H1 (cell line): ENCODE results near the gene GRAP. TPM values are rescaled to one million over a fixed set of nuclear protein-coding genes. Genes with fewer than 3 reads are reported as not detected.
"Not testable (repeated sequence)": the region's sequence is repeated elsewhere in the genome, so short reads cannot be mapped to it uniquely, and the experiment has no call there.

Experiments used
- CTCF ChIA-PET: fragments of 300-600 bp; sonication (Branson Sonifier 250); formaldehyde crosslinking; loops from one replicate; lab custom pipeline; 2021; ENCODE audit not compliant: partially characterized antibody; lab: Charles Lee
- POLR2A ChIA-PET: fragments of 300-600 bp; sonication (Branson Sonifier 250); formaldehyde crosslinking; loops from one replicate; lab custom pipeline; 2021; ENCODE audit warnings: inconsistent platforms; ENCODE audit not compliant: partially characterized antibody; lab: Charles Lee
- DNase-seq, 2 experiments: peaks; one replicate each; pipeline versions ENCODE4 v3.0.0 to v3.0.0-alpha.2; 2010 to 2022; ENCODE audit warnings: low spot score in 2 of 2, low read depth in 1 of 2, mixed read lengths in 1 of 2
- FAIRE-seq: peaks from 2 replicates; lab custom pipeline; 2011; peaks lifted over from hg19 to GRCh38; lab: Jason Lieb, UNC
- H2AFZ ChIP-seq: 2 replicates; pipeline ENCODE4 v1.8.1; 2012; ENCODE audit warnings: low read length, inconsistent platforms
- H2AK5ac ChIP-seq: 2 replicates; pipeline ENCODE4 v1.6.1; 2013; ENCODE audit warnings: low read depth, low read length
- H2BK120ac ChIP-seq: replicated peaks from 2 replicates; pipeline ENCODE3; 2013; ENCODE audit warnings: low read depth, low read length, inconsistent platforms
- H2BK12ac ChIP-seq: 2 replicates; pipeline ENCODE4 v1.6.1; 2013; ENCODE audit warnings: low read depth, low read length
- H2BK15ac ChIP-seq: 2 replicates; pipeline ENCODE4 v1.6.1; 2013; ENCODE audit warnings: low read length
- H2BK20ac ChIP-seq: 2 replicates; pipeline ENCODE4 v1.6.1; 2013; ENCODE audit warnings: low read length
- H2BK5ac ChIP-seq: 2 replicates; pipeline ENCODE4 v1.6.1; 2013; ENCODE audit warnings: low read depth, low read length
- H3K14ac ChIP-seq: 2 replicates; pipeline ENCODE4 v1.6.1; 2013; ENCODE audit warnings: inconsistent platforms; ENCODE audit not compliant: insufficient read length
- H3K18ac ChIP-seq: 2 replicates; pipeline ENCODE4 v1.6.1; 2013; ENCODE audit warnings: low read length; ENCODE audit errors: extremely low read depth
- H3K23ac ChIP-seq: 2 replicates; pipeline ENCODE4 v1.6.1; 2013; ENCODE audit warnings: inconsistent platforms; ENCODE audit not compliant: insufficient read length
- H3K23me2 ChIP-seq: 2 replicates; pipeline ENCODE4 v1.6.1; 2013; ENCODE audit warnings: low read depth, low read length
- H3K27ac ChIP-seq: 2 replicates; pipeline ENCODE4 v1.6.1; 2011; ENCODE audit warnings: low read depth, low read length, inconsistent platforms
- H3K27me3 ChIP-seq, 4 experiments: replicated peaks in 1 of 4; 1 replicate in 1 of 4; 2 replicates in 3 of 4; pipeline versions ENCODE4 v1.6.1 to v1.8.1; 2011 to 2013; ENCODE audit warnings: low read length in 3 of 4, mild to moderate bottlenecking in 3 of 4, inconsistent platforms in 2 of 4, mixed read lengths in 2 of 4, moderate library complexity in 1 of 4; ENCODE audit not compliant: control insufficient read depth in 3 of 4, insufficient read depth in 3 of 4; ENCODE audit errors: extremely low read depth in 1 of 4
- H3K36me3 ChIP-seq, 4 experiments: 2 replicates each; pipeline versions ENCODE4 v1.6.1 to v1.8.1; 2011 to 2013; ENCODE audit warnings: mild to moderate bottlenecking in 4 of 4, low read length in 3 of 4, moderate library complexity in 2 of 4, control low read depth in 1 of 4, inconsistent platforms in 1 of 4; ENCODE audit not compliant: insufficient read depth in 4 of 4, control insufficient read depth in 2 of 4
- H3K4ac ChIP-seq: replicated peaks from 2 replicates; pipeline ENCODE3; 2013; ENCODE audit warnings: low read length, low read depth, mixed read lengths, inconsistent platforms; ENCODE audit not compliant: insufficient read length
- H3K4me1 ChIP-seq, 4 experiments: replicated peaks in 1 of 4; 1 replicate in 1 of 4; 2 replicates in 3 of 4; pipeline versions ENCODE4 v1.6.1 to v1.8.1; 2011 to 2013; ENCODE audit warnings: low read length in 3 of 4, inconsistent platforms in 2 of 4, mixed read lengths in 1 of 4; ENCODE audit not compliant: insufficient read depth in 4 of 4, control insufficient read depth in 3 of 4
- H3K4me2 ChIP-seq, 2 experiments: 2 replicates each; pipeline versions ENCODE4 v1.6.1 to v1.8.1; 2011 to 2013; ENCODE audit warnings: low read depth in 2 of 2, low read length in 2 of 2, control low read depth in 1 of 2, inconsistent platforms in 1 of 2, mild to moderate bottlenecking in 1 of 2; ENCODE audit not compliant: insufficient read depth in 1 of 2
- H3K4me3 ChIP-seq, 4 experiments: fragments of 200-600, 300-600 bp in 1 of 4; sonication (generic), shearing (Covaris generic), sonication (Bioruptor Twin) in 1 of 4; 2 replicates each; pipeline versions ENCODE4 v1.5.1 to v1.8.1; 2011 to 2016; ENCODE audit warnings: low read length in 4 of 4, low read depth in 3 of 4, control low read depth in 2 of 4, inconsistent platforms in 2 of 4, mild to moderate bottlenecking in 2 of 4, mixed read lengths in 1 of 4, moderate library complexity in 1 of 4; ENCODE audit not compliant: insufficient read depth in 2 of 4; ENCODE audit errors: extremely low read depth in 1 of 4
- H3K56ac ChIP-seq: replicated peaks from 2 replicates; pipeline ENCODE3; 2013; ENCODE audit warnings: low read depth, mild to moderate bottlenecking, mixed read lengths, low read length, inconsistent platforms; ENCODE audit not compliant: insufficient read length
- H3K79me1 ChIP-seq: 2 replicates; pipeline ENCODE4 v1.6.1; 2013; ENCODE audit warnings: low read depth, low read length, control low read depth
- H3K79me2 ChIP-seq, 2 experiments: 2 replicates each; pipeline versions ENCODE4 v1.6.1 to v1.8.1; 2012 to 2013; ENCODE audit warnings: low read length in 2 of 2, mild to moderate bottlenecking in 2 of 2, inconsistent platforms in 1 of 2; ENCODE audit not compliant: insufficient read depth in 2 of 2, control insufficient read depth in 1 of 2
- H3K9ac ChIP-seq, 4 experiments: replicated peaks in 1 of 4; 1 replicate in 1 of 4; 2 replicates in 3 of 4; pipeline versions ENCODE4 v1.6.1 to v1.8.1; 2011 to 2013; ENCODE audit warnings: low read depth in 3 of 4, low read length in 3 of 4, control low read depth in 2 of 4, mild to moderate bottlenecking in 2 of 4, moderate library complexity in 2 of 4, inconsistent platforms in 1 of 4; ENCODE audit errors: extremely low read depth in 1 of 4
- H3K9me3 ChIP-seq, 2 experiments: 2 replicates each; pipeline versions ENCODE4 v1.6.1 to v1.8.1; 2012 to 2013; ENCODE audit warnings: mild to moderate bottlenecking in 2 of 2, moderate library complexity in 2 of 2, control low read depth in 1 of 2, inconsistent platforms in 1 of 2, low read depth in 1 of 2, low read length in 1 of 2, mixed read lengths in 1 of 2; ENCODE audit not compliant: insufficient read depth in 2 of 2
- H4K20me1 ChIP-seq, 2 experiments: replicated peaks in 1 of 2; 2 replicates each; pipeline versions ENCODE3 to v1.8.1; 2011 to 2013; ENCODE audit warnings: inconsistent platforms in 2 of 2, low read length in 2 of 2, mild to moderate bottlenecking in 1 of 2; ENCODE audit not compliant: insufficient read depth in 2 of 2, control insufficient read depth in 1 of 2
- H4K5ac ChIP-seq: 2 replicates; pipeline ENCODE4 v1.6.1; 2013; ENCODE audit warnings: low read length, low read depth, mixed read lengths, inconsistent platforms; ENCODE audit not compliant: insufficient read length
- H4K8ac ChIP-seq: 2 replicates; pipeline ENCODE4 v1.8.0; 2013; ENCODE audit warnings: mild to moderate bottlenecking, moderate library complexity, low read length, inconsistent platforms; ENCODE audit not compliant: insufficient read depth; ENCODE audit errors: extremely low read depth
- H4K91ac ChIP-seq: replicated peaks from 2 replicates; pipeline ENCODE3; 2013; ENCODE audit warnings: low read length, mixed read lengths, inconsistent platforms; ENCODE audit not compliant: insufficient read length
- WGBS, 2 experiments: shearing (Covaris generic) in 1 of 2; methylation state at CpG; one replicate each; pipeline versions ENCODE4 v1.1.6 to v1.1.7; 2013 to 2015; ENCODE audit warnings: low lambda C conversion rate in 2 of 2, mixed read lengths in 2 of 2, inconsistent platforms in 1 of 2, low coverage in 1 of 2, missing lambda C conversion rate in 1 of 2; ENCODE audit not compliant: insufficient replicate concordance in 2 of 2, insufficient coverage in 1 of 2, insufficient read length in 1 of 2; ENCODE audit errors: extremely low coverage in 1 of 2, missing lambda C conversion rate in 1 of 2; 5-methylcytosine and 5-hydroxymethylcytosine counted together
- polyA plus RNA-seq, 7 experiments: library from polyadenylated mRNA; depleted of rRNA in 3 of 7; stranded (reverse) in 5 of 7; unstranded in 2 of 7; fragments of >200 nt in 5 of 7; fragments of 200-250 nt in 2 of 7; gene quantifications; 1 replicate in 5 of 7; 2 replicates in 1 of 7; 4 replicates in 1 of 7; pipeline versions ENCODE4 v1.2.1 to v1.2.3, GENCODE V29; 2011 to 2013; ENCODE audit warnings: missing spikeins in 2 of 7, mixed read lengths in 2 of 7
- total RNA-seq: library from RNA; stranded (reverse); fragmentation: NEBNext Ultra II Directional; extraction: Animal tissue kit (Norgen Biotek cat#: 25700); gene quantifications from 2 replicates; pipeline ENCODE4 v1.2.1, GENCODE V29; 2021

Gene GRAP
- total and polyA plus RNA-seq, 2 of the 8 experiments (the other 6 are each of a cell fraction or from before 2014, with no cell fraction given): 0.18 to 0.24 TPM

DNA sequence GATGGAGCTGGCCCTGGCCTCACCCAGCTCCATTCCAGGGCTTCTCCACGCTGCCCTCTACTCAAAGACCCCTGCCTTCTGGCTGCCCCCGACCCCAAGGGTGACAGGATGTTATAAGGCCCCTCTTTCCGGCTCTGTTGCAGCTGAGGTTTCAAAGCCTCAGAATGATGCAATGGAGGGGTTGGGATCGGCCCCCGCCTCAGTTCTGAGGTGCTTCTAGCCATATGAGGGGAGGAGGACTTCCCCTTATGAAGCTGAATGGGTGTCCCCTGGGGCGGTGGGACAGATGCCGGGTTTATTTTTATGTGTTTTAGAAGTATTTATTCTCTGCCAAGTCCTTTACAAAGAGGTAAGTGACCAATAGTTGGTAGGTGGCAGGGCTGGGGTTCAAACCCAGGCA lies 2.1 kb upstream of the GRAP start:
- H3K27me3 ChIP-seq, H2BK12ac ChIP-seq, H4K8ac ChIP-seq, H2AK5ac ChIP-seq, H2AFZ ChIP-seq, H2BK5ac ChIP-seq, DNase-seq, H3K27ac ChIP-seq, CTCF ChIA-PET, H3K9me3 ChIP-seq, H3K23me2 ChIP-seq, H3K18ac ChIP-seq, H2BK20ac ChIP-seq, H3K79me1 ChIP-seq, H3K4me3 ChIP-seq, H3K9ac ChIP-seq, H3K23ac ChIP-seq, H3K14ac ChIP-seq, H3K4me1 ChIP-seq, H3K36me3 ChIP-seq, H2BK15ac ChIP-seq, H4K20me1 ChIP-seq, H4K91ac ChIP-seq, H3K79me2 ChIP-seq, POLR2A ChIA-PET, FAIRE-seq, H3K56ac ChIP-seq, H3K4me2 ChIP-seq, H3K4ac ChIP-seq, H4K5ac ChIP-seq, H2BK120ac ChIP-seq: not testable (repeated sequence)
- no CpG with 5 or more reads among the region's 7 CpGs for WGBS, 2 experiments

DNA sequence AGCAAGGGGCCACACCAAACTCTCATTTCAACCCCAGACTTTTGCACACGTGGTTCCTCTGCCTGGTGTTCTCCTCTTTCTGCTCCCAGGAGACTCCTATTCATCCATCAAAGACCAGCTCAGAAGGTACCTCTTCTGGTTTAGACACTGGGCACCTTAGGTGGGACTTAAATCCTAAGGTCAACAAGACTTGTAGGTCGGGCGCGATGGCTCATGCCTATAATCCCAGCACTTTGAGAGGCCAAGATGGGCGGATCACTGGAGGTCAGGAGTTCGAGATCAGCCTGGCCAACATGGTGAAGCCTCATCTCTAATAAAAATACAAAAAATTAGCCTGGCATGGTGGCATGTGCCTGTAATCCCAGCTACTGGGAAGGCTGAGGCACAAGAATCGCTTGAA lies 753 bp upstream of the GRAP start:
- H3K9me3 ChIP-seq, H2BK12ac ChIP-seq, H3K36me3 ChIP-seq, H3K14ac ChIP-seq, POLR2A ChIA-PET, H3K4ac ChIP-seq, H2BK5ac ChIP-seq, H3K56ac ChIP-seq, H2BK15ac ChIP-seq, H3K4me2 ChIP-seq, H4K8ac ChIP-seq, H4K5ac ChIP-seq, H3K27me3 ChIP-seq, H2BK20ac ChIP-seq, H3K23ac ChIP-seq, DNase-seq, H3K9ac ChIP-seq, H3K79me2 ChIP-seq, H2BK120ac ChIP-seq, CTCF ChIA-PET, H3K18ac ChIP-seq, H4K20me1 ChIP-seq, H4K91ac ChIP-seq, FAIRE-seq, H3K79me1 ChIP-seq, H3K4me3 ChIP-seq, H3K23me2 ChIP-seq, H2AK5ac ChIP-seq, H3K27ac ChIP-seq, H2AFZ ChIP-seq, H3K4me1 ChIP-seq: not testable (repeated sequence)
- WGBS, 2 experiments: 98% methylated on average over 5 of the region's 7 CpGs; no CpG with 5 or more reads in 1 of the 2 experiments
